HG02885 (cell line): ENCODE results near the gene BDH2.

Source experiments
- ATAC-seq: cut with Tn5 transposase; IDR thresholded peaks from one replicate; pipeline ENCODE4 v1.9.1; 2021; ENCODE audit warnings: mild to moderate bottlenecking; ENCODE audit not compliant: unreplicated experiment, poor library complexity

Gene BDH2

GRCh38 chr4:103099691-103100392, at the start of gene BDH2:
Gene BDH2 (minus strand): TSS chr4:103099834. CDS start chr4:103096254, 3,580 bp downstream.
- ATAC-seq, result peak; percentile 99

GRCh38 chr4:103144926-103145325, 45.3 kb upstream of the BDH2 start:
- ATAC-seq, result no peak

- no peak for ATAC-seq
These were observed 37.8 kb upstream of the BDH2 start for GRCh38 chr4:103137446-103137827.

GRCh38 chr4:103136671-103137445, 37.2 kb upstream of the BDH2 start:
- ATAC-seq, result no peak

GRCh38 chr4:103129174-103129573, 29.5 kb upstream of the BDH2 start:
- no peak for ATAC-seq

GRCh38 chr4:103126126-103126525, 26.5 kb upstream of the BDH2 start:
- no peak for ATAC-seq

- ATAC-seq, result no peak
These were observed 23.5 kb upstream of the BDH2 start for GRCh38 chr4:103123114-103123513.

GRCh38 chr4:103118166-103118565, 18.5 kb upstream of the BDH2 start:
- ATAC-seq, result no peak

GRCh38 chr4:103111598-103111997, 12.0 kb upstream of the BDH2 start:
- no peak for ATAC-seq

- no peak for ATAC-seq
These were observed 8.9 kb upstream of the BDH2 start for GRCh38 chr4:103108542-103108941.

GRCh38 chr4:103105558-103106356, 6.1 kb upstream of the BDH2 start:
- ATAC-seq, result no peak

- ATAC-seq, result no peak
These were observed 5.3 kb upstream of the BDH2 start for GRCh38 chr4:103104886-103105285.

GRCh38 chr4:103100691-103101090, 1.1 kb upstream of the BDH2 start:
- ATAC-seq, result no peak

- ATAC-seq, result no peak
These were observed 736 bp downstream of the BDH2 start for GRCh38 chr4:103098756-103099440.

- ATAC-seq, result no peak
These were observed 1.3 kb downstream of the BDH2 start for GRCh38 chr4:103098341-103098740.

GRCh38 chr4:103097112-103097511, 2.5 kb downstream of the BDH2 start:
- no peak for ATAC-seq

- ATAC-seq, result no peak
These were observed 4.6 kb downstream of the BDH2 start for GRCh38 chr4:103095080-103095479.

GRCh38 chr4:103092245-103092644, 7.4 kb downstream of the BDH2 start:
- no peak for ATAC-seq

GRCh38 chr4:103091601-103092223, 7.9 kb downstream of the BDH2 start:
- peak; percentile 77 for ATAC-seq

- ATAC-seq, result no peak
These were observed 10.2 kb downstream of the BDH2 start for GRCh38 chr4:103089481-103089880.
